Nasal cavity respiratory epithelium epithelial cell of viscerocranial mucosa (primary cell): Measurements from ENCODE around the gene EP400. TPM values are rescaled to one million over a fixed set of nuclear protein-coding genes. Genes with fewer than 3 reads are reported as not detected.

Experiments used
- total RNA-seq: library from RNA; depleted of rRNA; stranded (reverse); fragments of >200 nt; gene quantifications from 2 replicates; pipeline ENCODE4 v1.2.3, GENCODE V29; 2014

The EP400 gene
- 6.5 and 22.1 TPM in 2 replicates for total RNA-seq

DNA sequence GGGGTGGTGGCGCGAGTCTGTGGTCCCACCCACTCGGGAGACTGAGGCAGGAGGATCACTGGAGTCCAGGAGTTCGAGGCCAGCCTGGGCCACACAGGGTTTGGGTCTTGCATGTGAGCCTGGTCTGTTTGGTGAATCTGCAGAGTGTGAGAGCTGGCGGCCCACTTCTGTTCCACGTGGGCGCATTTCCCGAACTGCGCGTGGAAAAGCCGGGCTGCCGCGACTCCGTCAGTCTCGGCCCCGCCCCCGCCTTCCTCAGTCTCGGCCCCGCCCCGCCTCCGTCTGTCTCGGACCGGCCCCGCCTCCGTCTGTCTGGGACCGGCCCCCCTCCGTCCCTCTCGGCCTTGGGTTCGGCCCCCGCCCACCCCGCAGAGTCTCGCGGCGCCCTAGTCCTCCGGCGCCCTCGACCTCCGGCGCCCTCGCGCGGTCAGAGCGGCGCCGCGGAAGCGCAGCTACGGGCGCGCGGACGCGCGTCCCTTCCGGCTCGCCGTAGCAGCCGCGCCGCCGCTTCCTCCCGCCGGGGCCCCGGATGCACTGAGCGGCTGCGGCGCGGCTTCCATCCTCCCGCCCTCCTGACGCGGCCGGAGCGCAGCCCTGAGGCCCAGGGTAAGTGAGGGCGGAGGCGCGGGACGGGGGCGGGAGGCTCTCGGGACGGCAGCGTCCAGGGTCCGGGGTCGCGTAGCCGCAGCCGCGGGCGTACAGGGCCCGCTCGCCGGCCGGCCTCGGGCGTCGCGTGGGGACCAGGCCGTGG, at the start of gene EP400:
Gene EP400, plus strand, starts transcription at position 512 of the 751 bp plus-strand sequence. CDS start 10,678 bp downstream, outside the sequence.

GRCh38 chr12:131928711-131929580, 20.8 kb upstream of the EP400 start, which contains the start of gene PUS1:
PUS1 (plus strand) TSS chr12:131929276; CDS start chr12:131929723, 447 bp downstream.

Other genes with a start within 250 kb of the EP400 start
- 20.5 and 24.0 TPM in 2 replicates for gene SFSWAP, start 238.9 kb upstream of the EP400 start, total RNA-seq
- gene MMP17, start 121.5 kb upstream of the EP400 start, total RNA-seq, result 2.3 and 9.9 TPM in 2 replicates
- 6.5 and 36.5 TPM in 2 replicates for gene ULK1, start 55.3 kb upstream of the EP400 start, total RNA-seq
- gene PUS1, start 20.7 kb upstream of the EP400 start, total RNA-seq, result 15.7 and 28.7 TPM in 2 replicates
- gene DDX51, start 194.4 kb downstream of the EP400 start, total RNA-seq, result 8.2 and 9.1 TPM in 2 replicates
- 8.5 and 17.5 TPM in 2 replicates for gene NOC4L, start 194.5 kb downstream of the EP400 start, total RNA-seq